Activated naive CD8-positive, alpha-beta T cell treated with anti-CD3 and anti-CD28 coated beads, Interleukin-2, amount 10 ng/mL, durations not matched to agents 7 days and 5 days (primary cell): Measurements from ENCODE around the gene KCNIP1. TPM values are rescaled to one million over a fixed set of nuclear protein-coding genes. Genes with fewer than 3 reads are reported as not detected.

Experiments
- ATAC-seq: fragments of 150-1000 bp; cut with Tn5 transposase; one replicate; pipeline ENCODE4 v1.10.0; 2021; ENCODE audit warnings: low read depth, moderate library complexity
- POLR2A ChIA-PET: fragments of 350-600 bp; sonication (Branson Sonifier 250); formaldehyde crosslinking; loops from one replicate; lab custom pipeline; 2021; ENCODE audit warnings: antibody characterized with exemption; lab: Charles Lee
- DNase-seq: peaks from one replicate; pipeline ENCODE4 v3.0.0; 2021
- H3K27ac Mint-ChIP-seq: one replicate; pipeline ENCODE4 v1.8.0; 2022; ENCODE audit warnings: mild to moderate bottlenecking, mixed read lengths
- H3K27me3 Mint-ChIP-seq: one replicate; pipeline ENCODE4 v1.8.0; 2022; ENCODE audit warnings: mild to moderate bottlenecking, moderate library complexity, mixed read lengths
- H3K36me3 Mint-ChIP-seq: one replicate; pipeline ENCODE4 v1.8.0; 2021; ENCODE audit warnings: mild to moderate bottlenecking, mixed read lengths
- H3K4me1 Mint-ChIP-seq: one replicate; pipeline ENCODE4 v1.8.0; 2021; ENCODE audit warnings: mixed read lengths
- H3K4me3 Mint-ChIP-seq: one replicate; pipeline ENCODE4 v1.8.0; 2022; ENCODE audit warnings: mild to moderate bottlenecking, moderate library complexity, mixed read lengths
- H3K9me3 Mint-ChIP-seq: one replicate; pipeline ENCODE4 v1.8.0; 2021; ENCODE audit warnings: mixed read lengths
- total RNA-seq, 2 experiments: library from RNA; stranded (reverse); gene quantifications; one replicate each; pipeline ENCODE4 v1.2.3, GENCODE V29; 2021

The KCNIP1 gene
- total RNA-seq, 2 experiments from 2014 or later: not detected

GRCh38 chr5:170560938-170561337 lies 57.1 kb downstream of the KCNIP1 start:
- Mint-ChIP-seq H3K4me3 (no peak overlapping the region), H3K9me3 (no peaks in the 10 kb centered on the region), H3K27me3 (peaks cover 24% of the 10 kb centered on the region), H3K27ac (no peak overlapping the region), H3K36me3 (no peaks in the 10 kb centered on the region), H3K4me1 (no peaks in the 10 kb centered on the region)
- no peak for DNase-seq
- ATAC-seq: no peak
- POLR2A ChIA-PET: no interaction called here

- Mint-ChIP-seq H3K36me3 (no peaks in the 10 kb centered on the region), H3K4me3 (no peak overlapping the region), H3K27me3 (peaks cover 29% of the 10 kb centered on the region), H3K27ac (no peak overlapping the region), H3K9me3 (no peaks in the 10 kb centered on the region), H3K4me1 (no peaks in the 10 kb centered on the region)
- POLR2A ChIA-PET: no interaction called here
- no peak for DNase-seq
- no peak for ATAC-seq
Measured at GRCh38 chr5:170562166-170562874, 58.5 kb downstream of the KCNIP1 start.

GRCh38 chr5:170562875-170563228 lies 59.0 kb downstream of the KCNIP1 start:
- Mint-ChIP-seq H3K4me1 (no peaks in the 10 kb centered on the region), H3K27me3 (peaks cover 26% of the 10 kb centered on the region), H3K36me3 (no peaks in the 10 kb centered on the region), H3K9me3 (no peaks in the 10 kb centered on the region), H3K4me3 (no peak overlapping the region), H3K27ac (no peak overlapping the region)
- ATAC-seq (no peak), DNase-seq (no peak)
- POLR2A ChIA-PET: no interaction called here

- H3K27me3 Mint-ChIP-seq: peaks cover 26% of the 10 kb centered on the region
- no peak for ATAC-seq
- H3K4me1 Mint-ChIP-seq: no peaks in the 10 kb centered on the region
- H3K4me3 Mint-ChIP-seq: no peak overlapping the region
- no peaks in the 10 kb centered on the region for H3K36me3 Mint-ChIP-seq
- H3K27ac Mint-ChIP-seq: no peak overlapping the region
- no peak for DNase-seq
- H3K9me3 Mint-ChIP-seq: no peaks in the 10 kb centered on the region
- POLR2A ChIA-PET: no interaction called here
Measured at GRCh38 chr5:170563824-170564567, 60.2 kb downstream of the KCNIP1 start.

DNA sequence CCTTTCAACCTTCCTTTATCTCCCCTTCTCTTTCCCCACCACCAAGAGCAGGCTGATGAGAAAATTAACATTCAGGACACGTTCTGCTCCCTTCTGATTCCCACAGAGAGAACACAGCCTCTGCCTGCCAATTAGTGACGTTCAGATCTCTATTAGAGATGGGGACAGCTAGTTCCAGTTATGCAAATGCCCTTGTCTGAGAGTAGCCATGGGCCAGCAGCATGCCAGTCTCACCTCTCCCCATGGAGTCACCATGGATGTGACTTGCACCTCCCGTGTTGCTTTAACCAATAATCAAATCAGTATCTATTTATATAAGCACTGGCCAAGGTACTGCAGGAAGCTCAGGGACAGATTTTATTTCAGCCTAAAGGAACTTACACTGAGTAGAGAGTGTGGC lies 61.3 kb downstream of the KCNIP1 start:
- POLR2A ChIA-PET: no interaction called here
- Mint-ChIP-seq H3K4me1 (no peaks in the 10 kb centered on the region), H3K36me3 (no peaks in the 10 kb centered on the region), H3K4me3 (no peak overlapping the region), H3K27ac (no peak overlapping the region), H3K9me3 (no peaks in the 10 kb centered on the region), H3K27me3 (peaks cover 31% of the 10 kb centered on the region)
- ATAC-seq (no peak), DNase-seq (no peak)

- Mint-ChIP-seq H3K27ac (no peak overlapping the region), H3K4me3 (no peak overlapping the region), H3K4me1 (peaks cover 9% of the 10 kb centered on the region), H3K9me3 (no peaks in the 10 kb centered on the region), H3K36me3 (no peaks in the 10 kb centered on the region), H3K27me3 (peaks cover 41% of the 10 kb centered on the region)
- POLR2A ChIA-PET: no interaction called here
- DNase-seq: no peak
- no peak for ATAC-seq
Measured at GRCh38 chr5:170569101-170569500, 65.3 kb downstream of the KCNIP1 start.

GRCh38 chr5:170570476-170570875 lies 66.7 kb downstream of the KCNIP1 start:
- ATAC-seq (no peak), DNase-seq (no peak)
- Mint-ChIP-seq H3K4me1 (peaks cover 9% of the 10 kb centered on the region), H3K27me3 (peaks cover 38% of the 10 kb centered on the region), H3K36me3 (no peaks in the 10 kb centered on the region), H3K27ac (no peak overlapping the region), H3K9me3 (no peaks in the 10 kb centered on the region), H3K4me3 (no peak overlapping the region)
- POLR2A ChIA-PET: no interaction called here

GRCh38 chr5:170571281-170571731 lies 67.5 kb downstream of the KCNIP1 start:
- no peak overlapping the region for H3K4me3 Mint-ChIP-seq
- H3K9me3 Mint-ChIP-seq: peaks cover 2% of the 10 kb centered on the region
- no peaks in the 10 kb centered on the region for H3K36me3 Mint-ChIP-seq
- POLR2A ChIA-PET: no interaction called here
- peaks cover 40% of the 10 kb centered on the region for H3K27me3 Mint-ChIP-seq
- no peak for ATAC-seq
- H3K4me1 Mint-ChIP-seq: peaks cover 9% of the 10 kb centered on the region
- H3K27ac Mint-ChIP-seq: no peak overlapping the region
- DNase-seq: no peak

GRCh38 chr5:170571875-170572852 lies 68.3 kb downstream of the KCNIP1 start:
- H3K4me3 Mint-ChIP-seq: peak overlapping the region; percentile 28
- peak; percentile 54 for ATAC-seq
- H3K27ac Mint-ChIP-seq: no peak overlapping the region
- POLR2A ChIA-PET: no interaction called here
- peaks cover 2% of the 10 kb centered on the region for H3K9me3 Mint-ChIP-seq
- peaks cover 9% of the 10 kb centered on the region for H3K4me1 Mint-ChIP-seq
- DNase-seq: no peak
- no peaks in the 10 kb centered on the region for H3K36me3 Mint-ChIP-seq
- H3K27me3 Mint-ChIP-seq: peaks cover 36% of the 10 kb centered on the region

- no peak for ATAC-seq
- peaks cover 9% of the 10 kb centered on the region for H3K4me1 Mint-ChIP-seq
- POLR2A ChIA-PET: no interaction called here
- no peak overlapping the region for H3K27ac Mint-ChIP-seq
- no peak for DNase-seq
- no peaks in the 10 kb centered on the region for H3K36me3 Mint-ChIP-seq
- H3K27me3 Mint-ChIP-seq: peaks cover 40% of the 10 kb centered on the region
- H3K9me3 Mint-ChIP-seq: peaks cover 2% of the 10 kb centered on the region
- no peak overlapping the region for H3K4me3 Mint-ChIP-seq
Measured at GRCh38 chr5:170573114-170573513, 69.3 kb downstream of the KCNIP1 start.

DNA sequence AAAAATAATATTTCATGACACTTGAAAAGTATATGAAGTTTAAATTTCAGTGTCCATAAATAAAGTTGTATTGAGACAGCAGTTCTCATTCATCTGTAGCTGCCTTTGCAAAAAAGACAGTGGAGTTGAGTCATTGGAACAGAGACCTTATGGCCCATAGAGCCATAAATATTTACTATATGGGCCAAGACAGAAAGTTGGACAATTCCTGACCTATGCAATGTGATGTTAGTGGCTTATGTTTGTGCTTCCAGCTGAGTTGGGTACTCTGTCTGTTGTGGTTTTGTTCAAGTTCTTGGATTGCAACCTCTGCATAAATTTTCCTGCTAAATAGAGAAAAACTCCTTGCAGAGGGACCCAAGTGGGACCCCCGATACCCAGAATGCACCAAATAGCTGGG lies 69.8 kb downstream of the KCNIP1 start:
- no peak overlapping the region for H3K4me3 Mint-ChIP-seq
- peaks cover 9% of the 10 kb centered on the region for H3K4me1 Mint-ChIP-seq
- no peaks in the 10 kb centered on the region for H3K36me3 Mint-ChIP-seq
- H3K9me3 Mint-ChIP-seq: peaks cover 6% of the 10 kb centered on the region
- POLR2A ChIA-PET: no interaction called here
- no peak for DNase-seq
- ATAC-seq: no peak
- peaks cover 43% of the 10 kb centered on the region for H3K27me3 Mint-ChIP-seq
- H3K27ac Mint-ChIP-seq: no peak overlapping the region

- no peak overlapping the region for H3K4me3 Mint-ChIP-seq
- ATAC-seq: no peak
- H3K27me3 Mint-ChIP-seq: peaks cover 26% of the 10 kb centered on the region
- H3K27ac Mint-ChIP-seq: no peak overlapping the region
- POLR2A ChIA-PET: no interaction called here
- peaks cover 11% of the 10 kb centered on the region for H3K9me3 Mint-ChIP-seq
- no peak for DNase-seq
- H3K4me1 Mint-ChIP-seq: peaks cover 8% of the 10 kb centered on the region
- no peaks in the 10 kb centered on the region for H3K36me3 Mint-ChIP-seq
Measured at GRCh38 chr5:170576602-170577535, 73.0 kb downstream of the KCNIP1 start.
